Natural killer cell (primary cell): ENCODE data around the gene RFPL1. TPM values are rescaled to one million over a fixed set of nuclear protein-coding genes. Genes with fewer than 3 reads are reported as not detected.

ENCODE experiments used
- ATAC-seq, 3 donors: fragments of 150-1000 bp in 2 of 3; fragments of 200-7000 bp in 1 of 3; cut with Tn5 transposase; 1 replicate in 1 of 3; 2 replicates in 2 of 3; pipeline ENCODE4 v1.10.0; 2021; ENCODE audit warnings: mild to moderate bottlenecking in 2 of 3, moderate library complexity in 2 of 3
- DNase-seq, 2 donors: peaks; one replicate each; pipeline versions ENCODE4 v3.0.0 to v3.0.0-alpha.2; 2013 to 2021; ENCODE audit warnings: mixed read lengths in 1 of 2
- H3K27ac ChIP-seq: one replicate; pipeline ENCODE4 v1.5.1; 2013; ENCODE audit warnings: mild to moderate bottlenecking, low read length
- H3K27me3 ChIP-seq: one replicate; pipeline ENCODE4 v1.6.1; 2013; ENCODE audit warnings: low read length; ENCODE audit not compliant: control insufficient read depth, insufficient read depth
- H3K36me3 ChIP-seq: one replicate; pipeline ENCODE4 v1.6.1; 2013; ENCODE audit warnings: low read length; ENCODE audit not compliant: control insufficient read depth, insufficient read depth
- H3K4me1 ChIP-seq: one replicate; pipeline ENCODE4 v1.6.1; 2013; ENCODE audit warnings: low read length; ENCODE audit not compliant: control insufficient read depth, insufficient read depth
- H3K4me3 ChIP-seq: one replicate; pipeline ENCODE4 v1.5.1; 2013; ENCODE audit warnings: low read length
- H3K9me3 ChIP-seq: one replicate; pipeline ENCODE4 v1.6.1; 2013; ENCODE audit warnings: low read length; ENCODE audit not compliant: control insufficient read depth, insufficient read depth
- H3K27ac Mint-ChIP-seq, 2 donors: one replicate each; pipeline ENCODE4 v1.8.0; 2022; ENCODE audit warnings: mild to moderate bottlenecking in 2 of 2, mixed read lengths in 2 of 2, moderate library complexity in 1 of 2
- H3K27me3 Mint-ChIP-seq, 2 donors: one replicate each; pipeline ENCODE4 v1.8.0; 2022; ENCODE audit warnings: low read depth in 2 of 2, mixed read lengths in 2 of 2
- H3K36me3 Mint-ChIP-seq: one replicate; pipeline ENCODE4 v1.8.0; 2022; ENCODE audit warnings: mixed read lengths
- H3K4me1 Mint-ChIP-seq, 2 donors: one replicate each; pipeline ENCODE4 v1.8.0; 2022; ENCODE audit warnings: mixed read lengths in 2 of 2
- H3K4me3 Mint-ChIP-seq: one replicate; pipeline ENCODE4 v1.8.0; 2022; ENCODE audit warnings: mild to moderate bottlenecking, moderate library complexity, mixed read lengths
- H3K9me3 Mint-ChIP-seq, 2 donors: one replicate each; pipeline ENCODE4 v1.8.0; 2022; ENCODE audit warnings: mixed read lengths in 2 of 2
- CTCF ChIP-seq: fragments of 200-600 bp; IDR thresholded peaks from one replicate; pipeline ENCODE4 v1.8.0; 2022; ENCODE audit warnings: antibody characterized with exemption
- WGBS: methylation state at CpG from one replicate; pipeline ENCODE4 v1.1.7; 2013; ENCODE audit warnings: missing lambda C conversion rate; ENCODE audit not compliant: insufficient coverage; 5-methylcytosine and 5-hydroxymethylcytosine counted together
- intact Hi-C: fragments of 100-400 bp; cut with micrococcal nuclease; formaldehyde crosslinking; loops from one replicate; pipeline ENCODE4 v1.14.2; 2022
- total RNA-seq, 4 donors: library from RNA; stranded (reverse); fragments of 120-200 nt in 1 of 4; gene quantifications; one replicate each; pipeline versions ENCODE4 v1.2.3 to v1.2.4, GENCODE V29; 2013 to 2022

The RFPL1 gene
- total RNA-seq, 3 donors from 2014 or later (not counting 1 experiment from before 2014, with no cell fraction given), result not detected

DNA sequence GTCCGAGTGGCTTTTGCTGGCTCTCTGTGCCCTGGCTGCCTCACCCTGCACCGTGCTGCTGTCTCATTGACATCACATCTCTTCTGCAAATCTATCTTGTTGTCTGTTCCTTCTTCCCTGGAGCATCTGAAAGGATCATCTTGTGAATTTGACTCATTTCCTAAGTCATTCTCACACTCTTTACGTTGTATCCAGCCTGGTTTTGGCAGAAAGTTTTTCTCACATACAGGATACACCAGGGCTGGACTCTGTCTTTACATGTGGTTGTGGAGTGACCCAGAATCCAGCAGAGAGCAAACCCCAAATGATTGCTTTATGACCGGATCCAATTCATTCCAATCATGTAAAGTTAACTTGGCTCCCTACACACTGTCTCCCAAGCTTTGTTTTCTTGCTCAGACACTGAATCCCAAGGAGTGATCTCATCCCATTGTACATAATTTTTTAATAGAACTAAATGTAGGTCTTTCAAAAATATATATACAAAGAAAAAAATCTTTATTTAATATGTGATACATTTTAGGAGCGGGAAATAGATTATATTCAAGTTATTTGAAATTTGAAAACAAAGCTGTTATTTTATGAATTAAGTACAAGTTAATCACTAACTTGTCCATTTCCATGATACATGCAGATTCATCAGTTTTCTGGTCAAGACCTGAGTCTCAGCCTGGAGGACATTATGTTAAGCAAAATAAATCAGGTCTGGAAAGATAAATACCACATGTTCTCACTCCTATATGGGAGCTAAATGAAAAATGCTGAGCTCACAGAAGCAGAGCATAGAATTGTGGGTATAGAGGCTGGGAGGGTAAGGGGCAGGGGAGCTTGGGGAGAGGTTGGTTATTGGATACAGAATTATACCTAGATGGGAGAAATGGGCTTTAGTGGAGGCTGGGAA lies 2.9 kb upstream of the RFPL1 start:
- no peaks in the 10 kb centered on the region for H3K4me1 ChIP-seq
- H3K27ac Mint-ChIP-seq, result no peak overlapping the region
- no peak overlapping the region for H3K27ac ChIP-seq
- peaks cover 9 to 32% of the 10 kb centered on the region in 2 donors for H3K27me3 Mint-ChIP-seq
- no peaks in the 10 kb centered on the region for H3K4me1 Mint-ChIP-seq
- H3K4me3 ChIP-seq, result no peak overlapping the region
- H3K9me3 ChIP-seq, result no peaks in the 10 kb centered on the region
- no peak overlapping the region for H3K4me3 Mint-ChIP-seq
- intact Hi-C loops, result no loop called here
- TF ChIP-seq CTCF, result no peak
- no peaks in the 10 kb centered on the region for H3K27me3 ChIP-seq
- no peak for DNase-seq
- no peaks in the 10 kb centered on the region for H3K36me3 ChIP-seq
- no peaks in the 10 kb centered on the region for H3K36me3 Mint-ChIP-seq
- ATAC-seq, result no peak
- 84% methylated on average over 4 of the region's 5 CpGs for WGBS
- no peaks in the 10 kb centered on the region for H3K9me3 Mint-ChIP-seq

DNA sequence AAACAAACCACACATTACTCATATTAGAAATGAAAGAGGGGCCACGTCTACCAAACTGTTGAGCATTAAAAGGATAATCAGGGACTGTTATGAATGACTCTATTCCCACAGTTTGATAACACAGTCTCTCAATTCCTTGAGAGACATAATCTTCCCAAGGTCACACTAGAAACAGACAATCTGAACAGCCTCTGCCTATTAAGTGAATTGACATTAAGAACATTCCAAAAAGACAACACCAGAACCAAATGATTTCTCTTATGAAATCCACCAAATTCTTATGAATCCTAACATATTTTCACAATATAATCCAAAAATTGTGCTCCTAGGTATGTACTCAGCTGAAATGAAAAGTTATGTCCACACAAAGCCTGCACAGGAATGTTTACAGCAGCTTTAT lies 4.6 kb downstream of the RFPL1 start:
- no peak overlapping the region for H3K4me3 ChIP-seq
- intact Hi-C loops, result no loop called here
- no peak overlapping the region for H3K4me3 Mint-ChIP-seq
- no peaks in the 10 kb centered on the region for H3K36me3 ChIP-seq
- no peak overlapping the region for H3K27ac ChIP-seq
- no peaks in the 10 kb centered on the region for H3K4me1 Mint-ChIP-seq
- H3K36me3 Mint-ChIP-seq, result no peaks in the 10 kb centered on the region
- H3K27me3 Mint-ChIP-seq, result peaks cover 12 to 14% of the 10 kb centered on the region in 2 donors
- H3K9me3 Mint-ChIP-seq, result no peaks in the 10 kb centered on the region
- WGBS, result no CpG with 5 or more reads among the region's 1 CpG
- H3K27me3 ChIP-seq, result no peaks in the 10 kb centered on the region
- TF ChIP-seq CTCF, result no peak
- H3K27ac Mint-ChIP-seq, result no peak overlapping the region
- ATAC-seq (no peak), DNase-seq (no peak)
- no peaks in the 10 kb centered on the region for H3K4me1 ChIP-seq
- no peaks in the 10 kb centered on the region for H3K9me3 ChIP-seq

DNA sequence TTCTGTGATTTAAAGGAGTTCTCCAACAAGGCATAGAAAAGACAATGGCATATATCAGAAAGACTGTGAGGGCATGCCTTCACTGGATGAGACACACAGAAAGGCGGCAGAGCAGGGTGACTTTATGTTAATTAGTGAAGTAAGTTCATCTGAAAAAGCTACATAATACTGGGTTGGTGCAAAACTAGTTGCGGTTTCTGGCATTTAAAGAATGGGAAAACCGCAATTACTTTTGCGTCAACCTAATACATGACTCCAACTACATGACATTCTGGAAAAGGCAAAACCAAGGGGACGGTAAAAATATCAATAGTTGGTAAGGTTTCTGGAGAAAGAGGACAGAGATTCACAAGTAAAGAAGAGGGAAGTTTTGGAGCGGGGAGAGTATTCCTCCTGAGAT lies 5.1 kb downstream of the RFPL1 start:
- Histone ChIP-seq H3K4me1 (no peaks in the 10 kb centered on the region), H3K27ac (no peak overlapping the region), H3K27me3 (no peaks in the 10 kb centered on the region), H3K9me3 (no peaks in the 10 kb centered on the region), H3K4me3 (no peak overlapping the region), H3K36me3 (no peaks in the 10 kb centered on the region)
- intact Hi-C loops, result no loop called here
- Mint-ChIP-seq H3K9me3 (no peaks in the 10 kb centered on the region), H3K27me3 (peaks cover 12 to 14% of the 10 kb centered on the region in 2 donors), H3K27ac (no peak overlapping the region), H3K36me3 (no peaks in the 10 kb centered on the region), H3K4me1 (no peaks in the 10 kb centered on the region), H3K4me3 (no peak overlapping the region)
- TF ChIP-seq CTCF, result no peak
- DNase-seq (no peak), ATAC-seq (no peak)
- whole genome bisulfite sequencing, result 95% methylated on average over 2 of the region's 6 CpGs
